GM10847 (cell line): ENCODE data around the gene SALL3.

ENCODE experiments used
- POLR2A ChIP-seq: IDR thresholded peaks from 2 replicates; pipeline ENCODE4 v1.6.1; 2011; ENCODE audit not compliant: insufficient read length; ENCODE audit errors: extremely low read depth

SALL3 gene

GRCh38 chr18:78979730-78980278 lies at the start of gene SALL3:
Gene SALL3, plus strand, starts transcription at chr18:78979818. Its CDS starts 457 bp downstream, at chr18:78980275.
- TF ChIP-seq POLR2A: no peak

GRCh38 chr18:78932281-78932680 lies 47.3 kb upstream of the SALL3 start:
- no peak for TF ChIP-seq POLR2A

- TF ChIP-seq POLR2A: no peak
Observed at GRCh38 chr18:78934003-78934402, 45.6 kb upstream of the SALL3 start.

- TF ChIP-seq POLR2A: no peak
Observed at GRCh38 chr18:78934551-78935225, 44.9 kb upstream of the SALL3 start.

GRCh38 chr18:78935406-78935805 lies 44.2 kb upstream of the SALL3 start:
- no peak for TF ChIP-seq POLR2A

- no peak for TF ChIP-seq POLR2A
Observed at GRCh38 chr18:78936251-78937005, 43.2 kb upstream of the SALL3 start.

DNA sequence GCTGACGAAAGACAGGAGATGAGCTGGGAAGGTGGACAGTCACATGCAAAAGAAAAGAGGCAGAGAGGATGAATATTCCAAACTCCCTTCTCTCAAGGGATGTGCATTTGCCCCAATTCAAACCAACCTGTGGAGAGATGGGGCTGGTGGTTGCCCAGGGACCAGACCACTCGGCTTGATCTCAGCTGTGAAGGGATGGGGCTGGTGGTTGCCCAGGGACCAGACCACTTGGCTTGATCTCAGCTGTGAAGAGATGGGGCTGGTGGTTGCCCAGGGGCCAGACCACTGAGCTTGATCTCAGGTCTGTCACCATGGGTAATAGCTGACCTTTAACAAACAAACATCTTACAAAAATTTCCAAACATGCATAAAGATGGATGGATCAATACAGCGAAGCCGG lies 42.5 kb upstream of the SALL3 start:
- TF ChIP-seq POLR2A: no peak

GRCh38 chr18:78939105-78939504 lies 40.5 kb upstream of the SALL3 start:
- no peak for TF ChIP-seq POLR2A

DNA sequence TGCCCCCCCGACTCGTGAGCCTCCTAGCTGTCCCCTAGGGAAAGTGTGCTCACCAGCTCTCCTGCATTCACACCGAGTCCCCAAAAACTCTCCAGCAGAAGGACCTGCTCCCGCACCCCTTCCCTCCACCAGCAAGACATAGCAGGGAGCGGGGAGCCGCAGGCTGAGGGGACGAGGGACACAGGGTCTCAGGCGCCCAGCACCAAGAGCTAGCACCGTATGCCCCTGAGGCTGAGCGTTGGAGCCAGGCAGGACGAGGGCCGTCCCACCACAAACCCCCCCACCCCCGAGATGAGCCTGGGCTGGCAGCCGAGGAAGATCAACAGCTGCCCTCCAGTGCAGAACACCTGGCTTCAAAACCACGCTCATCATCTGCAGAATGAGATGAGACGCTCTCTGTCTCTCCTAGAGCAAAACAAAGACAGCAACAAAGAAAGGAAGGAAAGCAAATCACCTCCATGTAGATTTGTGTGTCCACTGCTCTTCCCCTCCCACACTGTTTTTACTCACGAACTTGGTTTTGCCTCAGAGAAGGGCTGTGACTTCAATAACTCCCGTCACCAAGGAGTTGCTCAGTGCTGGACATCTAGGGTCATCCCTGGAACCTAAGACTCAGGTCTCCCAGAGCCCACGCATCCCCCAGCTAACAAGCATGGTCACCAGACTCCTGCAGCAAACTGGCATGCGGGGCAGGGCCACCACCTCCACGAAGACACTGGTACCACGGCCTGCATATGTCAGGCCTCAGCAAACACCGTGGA lies 39.7 kb upstream of the SALL3 start:
- TF ChIP-seq POLR2A: no peak

DNA sequence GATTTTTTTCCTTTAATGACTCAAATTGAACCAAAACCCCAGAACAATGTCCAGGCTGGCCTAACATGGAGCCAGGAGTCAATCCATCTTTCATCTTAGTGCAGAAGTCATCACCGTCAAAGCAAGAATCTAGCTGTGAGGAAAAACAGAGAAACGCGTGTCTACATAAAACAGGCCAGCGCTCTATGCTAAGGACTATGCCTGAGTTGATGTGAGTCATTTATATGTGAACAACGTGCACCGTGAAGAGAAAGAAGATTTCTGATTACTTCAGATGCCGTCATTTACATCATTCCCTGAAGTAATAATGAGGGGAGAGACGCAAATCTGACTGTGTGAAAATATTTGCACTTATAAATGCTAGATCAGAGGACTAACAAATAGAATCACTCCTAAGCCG lies 34.0 kb upstream of the SALL3 start:
- TF ChIP-seq POLR2A: no peak

GRCh38 chr18:78947291-78947690 lies 32.3 kb upstream of the SALL3 start:
- TF ChIP-seq POLR2A: no peak

DNA sequence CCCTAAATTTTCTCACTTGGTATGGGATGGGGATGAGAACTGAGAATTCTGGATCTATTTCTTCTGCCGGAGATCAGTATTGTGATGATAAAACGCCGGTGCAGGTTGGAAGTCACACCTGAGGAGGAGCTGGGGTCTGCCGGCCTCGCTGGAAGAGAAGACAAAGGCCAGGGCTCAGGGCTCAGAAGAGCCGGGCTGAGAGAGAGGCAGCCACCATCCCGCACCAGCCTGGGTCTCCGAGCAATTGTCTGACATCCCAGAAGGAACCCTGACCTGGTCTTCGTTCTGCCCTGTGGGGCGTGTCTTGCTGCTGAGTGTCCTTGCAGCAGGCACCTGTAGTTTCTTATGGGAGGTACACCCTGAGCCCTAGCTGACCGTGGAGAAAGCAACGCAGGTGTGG lies 31.4 kb upstream of the SALL3 start:
- no peak for TF ChIP-seq POLR2A

DNA sequence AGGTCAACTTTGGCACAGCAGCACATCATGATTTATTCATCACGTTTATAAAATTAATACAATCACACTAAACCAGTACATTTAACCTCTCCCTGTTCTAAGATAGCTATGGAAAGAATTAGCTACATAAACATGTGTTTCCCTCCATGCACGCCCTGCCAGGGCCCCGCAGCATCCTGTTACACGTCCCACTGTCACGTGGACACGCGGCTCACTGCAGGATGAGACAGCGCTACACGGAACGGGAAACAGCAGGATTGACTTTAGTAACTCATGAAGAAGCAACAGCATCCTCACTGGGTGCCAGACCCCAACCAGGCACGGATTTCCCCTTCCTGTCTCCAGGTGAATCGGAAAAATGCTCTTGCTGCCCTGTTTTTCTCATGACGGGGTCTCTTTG lies 30.9 kb upstream of the SALL3 start:
- TF ChIP-seq POLR2A: no peak

- TF ChIP-seq POLR2A: no peak
Observed at GRCh38 chr18:78949216-78949615, 30.4 kb upstream of the SALL3 start.

DNA sequence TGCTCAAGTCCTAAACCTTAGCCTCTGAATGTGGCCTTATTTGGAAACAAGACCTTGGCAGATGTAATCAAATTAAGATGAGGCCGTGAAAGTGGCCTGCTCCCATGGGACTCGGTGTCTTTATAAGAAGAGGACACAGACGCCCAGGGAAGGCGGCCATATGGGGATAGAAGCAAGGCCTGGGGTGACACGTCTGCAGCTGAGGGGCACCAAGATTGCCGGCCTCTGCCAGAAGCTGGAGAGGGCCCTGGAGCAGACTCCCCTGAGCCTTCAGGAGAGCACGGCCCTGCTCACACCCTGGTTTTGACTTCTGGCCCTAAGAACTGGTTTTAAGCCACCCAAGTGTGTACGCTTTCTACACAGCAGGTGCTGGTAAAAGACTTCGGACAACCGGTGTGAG lies 29.2 kb upstream of the SALL3 start:
- TF ChIP-seq POLR2A: no peak

GRCh38 chr18:78953566-78953965 lies 26.1 kb upstream of the SALL3 start:
- TF ChIP-seq POLR2A: no peak
